ENCODE data around the gene ZFYVE21. TPM values are rescaled to one million over a fixed set of nuclear protein-coding genes. Genes with fewer than 3 reads are reported as not detected.

ZFYVE21 gene
- total RNA-seq, 4 donors from 2014 or later, result 69.5 to 134 (median 89.3) TPM

GRCh38 chr14:103713304-103714062, 2.1 kb upstream of the ZFYVE21 start:
- no peaks in the 10 kb centered on the region for H3K9me3 ChIP-seq
- peak overlapping the region in 3 of 4 donors; percentile 16 to 94 (median 91) for H3K27ac ChIP-seq
- WGBS, 2 donors, result 87 to 97% methylated on average over 6 of the region's 18 CpGs
- no peaks in the 10 kb centered on the region for H3K27me3 ChIP-seq
- DNase-seq, result no peak
- no peak overlapping the region for H3K4me3 ChIP-seq
- intact Hi-C loops (cut with DNase I), result no loop called here
- peaks cover 61 to 91% (median 84%) of the 10 kb centered on the region in 3 donors for H3K4me1 ChIP-seq
- peaks cover 0 to 13% (median 0%) of the 10 kb centered on the region in 3 donors for H3K36me3 ChIP-seq
- TF ChIP-seq POLR2A (IDR thresholded peaks at IDR 0.05), result no peak
- TF ChIP-seq, protein P1, sequence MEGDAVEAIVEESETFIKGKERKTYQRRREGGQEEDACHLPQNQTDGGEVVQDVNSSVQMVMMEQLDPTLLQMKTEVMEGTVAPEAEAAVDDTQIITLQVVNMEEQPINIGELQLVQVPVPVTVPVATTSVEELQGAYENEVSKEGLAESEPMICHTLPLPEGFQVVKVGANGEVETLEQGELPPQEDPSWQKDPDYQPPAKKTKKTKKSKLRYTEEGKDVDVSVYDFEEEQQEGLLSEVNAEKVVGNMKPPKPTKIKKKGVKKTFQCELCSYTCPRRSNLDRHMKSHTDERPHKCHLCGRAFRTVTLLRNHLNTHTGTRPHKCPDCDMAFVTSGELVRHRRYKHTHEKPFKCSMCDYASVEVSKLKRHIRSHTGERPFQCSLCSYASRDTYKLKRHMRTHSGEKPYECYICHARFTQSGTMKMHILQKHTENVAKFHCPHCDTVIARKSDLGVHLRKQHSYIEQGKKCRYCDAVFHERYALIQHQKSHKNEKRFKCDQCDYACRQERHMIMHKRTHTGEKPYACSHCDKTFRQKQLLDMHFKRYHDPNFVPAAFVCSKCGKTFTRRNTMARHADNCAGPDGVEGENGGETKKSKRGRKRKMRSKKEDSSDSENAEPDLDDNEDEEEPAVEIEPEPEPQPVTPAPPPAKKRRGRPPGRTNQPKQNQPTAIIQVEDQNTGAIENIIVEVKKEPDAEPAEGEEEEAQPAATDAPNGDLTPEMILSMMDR (IDR thresholded peaks at IDR 0.05), result no peak

DNA sequence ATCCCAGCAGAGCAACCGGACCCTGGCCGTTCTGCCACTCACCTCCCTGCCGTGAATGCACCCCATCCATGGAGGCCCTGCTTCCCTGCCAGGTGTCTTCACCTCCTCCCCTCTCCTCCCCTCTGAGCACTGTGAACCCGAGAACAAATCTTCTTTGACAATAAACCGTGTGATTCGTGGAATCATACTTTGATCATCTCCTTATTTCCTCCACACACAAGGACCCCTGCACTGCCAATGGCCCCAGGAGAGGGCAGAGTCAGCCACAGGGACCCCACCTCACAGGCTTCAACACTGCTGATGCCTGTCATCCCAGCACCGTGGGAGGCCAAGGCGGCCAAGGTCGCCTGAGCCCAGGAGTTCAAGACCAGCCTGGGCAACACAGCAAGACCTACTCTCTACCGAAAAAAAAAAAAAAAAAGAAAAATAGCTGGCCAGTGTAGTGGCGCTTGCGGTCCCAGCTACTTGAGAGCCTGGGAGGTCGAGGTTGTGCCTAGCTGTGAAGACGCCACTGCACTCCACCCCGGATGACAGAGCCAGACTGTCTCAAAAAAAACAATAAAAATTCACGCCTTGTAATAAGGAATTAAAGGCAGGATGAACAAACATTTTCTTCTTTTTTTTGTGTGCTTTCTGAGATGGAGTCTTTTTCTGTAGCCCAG, 1.4 kb upstream of the ZFYVE21 start:
- intact Hi-C loops (cut with DNase I), result no loop called here
- no peaks in the 10 kb centered on the region for H3K9me3 ChIP-seq
- H3K27me3 ChIP-seq, result no peaks in the 10 kb centered on the region
- peaks cover 0 to 13% (median 0%) of the 10 kb centered on the region in 3 donors for H3K36me3 ChIP-seq
- peak overlapping the region in 3 of 4 donors; percentile 64 to 100 (median 87) for H3K4me3 ChIP-seq
- DNase-seq, result no peak
- WGBS, 2 donors, result 47 to 50% methylated on average over 13 to 14 of the region's 16 CpGs
- peaks cover 59 to 91% (median 84%) of the 10 kb centered on the region in 3 donors for H3K4me1 ChIP-seq
- peak overlapping the region in 2 of 4 donors; percentile 46 to 89 for H3K27ac ChIP-seq
- TF ChIP-seq POLR2A (IDR thresholded peaks at IDR 0.05), result no peak
- TF ChIP-seq, protein P1 (IDR thresholded peaks at IDR 0.05), result no peak

GRCh38 chr14:103716091-103716801, 636 bp downstream of the ZFYVE21 start:
- Histone ChIP-seq H3K27me3 (no peaks in the 10 kb centered on the region), H3K27ac (peak overlapping the region; percentile 79 to 98 (median 96)), H3K9me3 (no peaks in the 10 kb centered on the region), H3K4me1 (peaks cover 49 to 91% (median 70%) of the 10 kb centered on the region in 3 donors), H3K4me3 (peak overlapping the region; percentile 64 to 100 (median 88)), H3K36me3 (peaks cover 0 to 25% (median 0%) of the 10 kb centered on the region in 3 donors)
- TF ChIP-seq POLR2A (IDR thresholded peaks at IDR 0.05), result no peak
- TF ChIP-seq, protein P1 (IDR thresholded peaks at IDR 0.05), result no peak
- WGBS, 2 donors, result 0% methylated on average over 3 of the region's 72 CpGs; no CpG with 5 or more reads in 1 of the 2 donors
- DNase-seq, result no peak
- intact Hi-C loops (cut with DNase I), result no loop called here

- intact Hi-C loops (cut with DNase I), result no loop called here
- WGBS, 2 donors, result 73 to 77% methylated on average over 17 of the region's 17 CpGs
- no peak for TF ChIP-seq POLR2A (IDR thresholded peaks at IDR 0.05)
- TF ChIP-seq, protein P1 (IDR thresholded peaks at IDR 0.05), result no peak
- Histone ChIP-seq H3K9me3 (no peaks in the 10 kb centered on the region), H3K36me3 (peaks cover 0 to 27% (median 0%) of the 10 kb centered on the region in 3 donors), H3K4me1 (peaks cover 42 to 91% (median 70%) of the 10 kb centered on the region in 3 donors), H3K4me3 (peak overlapping the region; percentile 64 to 100 (median 88)), H3K27me3 (no peaks in the 10 kb centered on the region), H3K27ac (peak overlapping the region in 3 of 4 donors; percentile 79 to 98 (median 95))
- no peak for DNase-seq
Measured at GRCh38 chr14:103716899-103717411, 1.3 kb downstream of the ZFYVE21 start.
